G401.6 (cell line): ENCODE measurements around the gene EML6.

ENCODE experiments used
- FAIRE-seq: peaks from 2 replicates; lab custom pipeline; 2012; peaks lifted over from hg19 to GRCh38; lab: Jason Lieb, UNC

EML6 gene

GRCh38 chr2:54708584-54709335, 14.7 kb upstream of the EML6 start:
- FAIRE-seq = no peak

GRCh38 chr2:54709336-54709809, 14.1 kb upstream of the EML6 start:
- FAIRE-seq = no peak

- FAIRE-seq = no peak
Measured at GRCh38 chr2:54710216-54710615, 13.2 kb upstream of the EML6 start.

- no peak for FAIRE-seq
Measured at GRCh38 chr2:54712516-54712915, 10.9 kb upstream of the EML6 start.

GRCh38 chr2:54714996-54715395, 8.5 kb upstream of the EML6 start:
- no peak for FAIRE-seq

GRCh38 chr2:54716375-54716774, 7.1 kb upstream of the EML6 start:
- FAIRE-seq = no peak

- no peak for FAIRE-seq
Measured at GRCh38 chr2:54720563-54720962, 2.9 kb upstream of the EML6 start.

- no peak for FAIRE-seq
Measured at GRCh38 chr2:54722641-54723040, 821 bp upstream of the EML6 start.

- no peak for FAIRE-seq
Measured at GRCh38 chr2:54723996-54724559, 616 bp downstream of the EML6 start.

- FAIRE-seq = no peak
Measured at GRCh38 chr2:54724560-54725342, 1.3 kb downstream of the EML6 start.

GRCh38 chr2:54725343-54726099, 2.1 kb downstream of the EML6 start:
- no peak for FAIRE-seq

GRCh38 chr2:54726431-54726830, 3.0 kb downstream of the EML6 start:
- no peak for FAIRE-seq

- no peak for FAIRE-seq
Measured at GRCh38 chr2:54726940-54727339, 3.5 kb downstream of the EML6 start.

GRCh38 chr2:54728669-54729120, 5.2 kb downstream of the EML6 start:
- no peak for FAIRE-seq

GRCh38 chr2:54735636-54736035, 12.2 kb downstream of the EML6 start:
- no peak for FAIRE-seq

- FAIRE-seq = no peak
Measured at GRCh38 chr2:54738281-54738680, 14.8 kb downstream of the EML6 start.

GRCh38 chr2:54740333-54740732, 16.9 kb downstream of the EML6 start:
- FAIRE-seq = no peak

- FAIRE-seq = no peak
Measured at GRCh38 chr2:54741250-54741649, 17.8 kb downstream of the EML6 start.

GRCh38 chr2:54750040-54750439, 26.6 kb downstream of the EML6 start:
- FAIRE-seq = no peak

- no peak for FAIRE-seq
Measured at GRCh38 chr2:54752439-54752838, 29.0 kb downstream of the EML6 start.

GRCh38 chr2:54755641-54756326, 32.3 kb downstream of the EML6 start:
- no peak for FAIRE-seq

GRCh38 chr2:54757500-54757899, 34.0 kb downstream of the EML6 start:
- FAIRE-seq = no peak
